Inferior parietal cortex (tissue), 1 donor: ENCODE results near the gene ZCCHC10.
"Not testable (repeated sequence)": the region's sequence is repeated elsewhere in the genome, so short reads cannot be mapped to it uniquely, and the experiment has no call there.

ENCODE experiments used
- DNase-seq: peaks from one replicate; pipeline ENCODE4 v3.0.0-alpha.2; 2016; ENCODE audit errors: extremely low spot score

Gene ZCCHC10

GRCh38 chr5:133025804-133026663 lies at the start of gene ZCCHC10:
TSS of gene ZCCHC10 (minus strand) at chr5:133026549. CDS start at chr5:133026537, 12 bp downstream.
- peak; percentile 92 for DNase-seq

GRCh38 chr5:133075572-133076536 lies 49.5 kb upstream of the ZCCHC10 start:
- DNase-seq = no peak

- DNase-seq = no peak
These were observed 45.7 kb upstream of the ZCCHC10 start for GRCh38 chr5:133072021-133072420.

GRCh38 chr5:133066045-133066444 lies 39.7 kb upstream of the ZCCHC10 start:
- DNase-seq = no peak

- no peak for DNase-seq
These were observed 39.1 kb upstream of the ZCCHC10 start for GRCh38 chr5:133065471-133065870.

- DNase-seq = no peak
These were observed 37.6 kb upstream of the ZCCHC10 start for GRCh38 chr5:133063965-133064364.

- no peak for DNase-seq
These were observed 35.9 kb upstream of the ZCCHC10 start for GRCh38 chr5:133062276-133062675.

GRCh38 chr5:133059621-133060020 lies 33.3 kb upstream of the ZCCHC10 start:
- no peak for DNase-seq

- DNase-seq = no peak
These were observed 30.5 kb upstream of the ZCCHC10 start for GRCh38 chr5:133056891-133057290.

- no peak for DNase-seq
These were observed 28.5 kb upstream of the ZCCHC10 start for GRCh38 chr5:133054697-133055471.

- DNase-seq = no peak
These were observed 27.1 kb upstream of the ZCCHC10 start for GRCh38 chr5:133053448-133053847.

- DNase-seq = peak; percentile 22
These were observed 26.2 kb upstream of the ZCCHC10 start for GRCh38 chr5:133052317-133053175.

- peak; percentile 99 for DNase-seq
These were observed 25.4 kb upstream of the ZCCHC10 start, which contains the start of gene HSPA4 for GRCh38 chr5:133051542-133052316. TSS of gene HSPA4 (plus strand) at chr5:133052013. CDS start at chr5:133052251, 238 bp downstream.

- no peak for DNase-seq
These were observed 24.8 kb upstream of the ZCCHC10 start for GRCh38 chr5:133051061-133051541.

GRCh38 chr5:133050521-133050920 lies 24.2 kb upstream of the ZCCHC10 start:
- no peak for DNase-seq

- no peak for DNase-seq
These were observed 23.3 kb upstream of the ZCCHC10 start for GRCh38 chr5:133049726-133050048.

- DNase-seq = no peak
These were observed 22.8 kb upstream of the ZCCHC10 start for GRCh38 chr5:133048993-133049725.

GRCh38 chr5:133047404-133047803 lies 21.1 kb upstream of the ZCCHC10 start:
- DNase-seq = no peak

- not testable (repeated sequence) for DNase-seq
These were observed 20.2 kb upstream of the ZCCHC10 start for GRCh38 chr5:133046560-133046959.
